Right lobe of liver (tissue), 6 donors: Measurements from ENCODE around the gene STOM. TPM values are rescaled to one million over a fixed set of nuclear protein-coding genes. Genes with fewer than 3 reads are reported as not detected.

Experiments used
- ATAC-seq, 4 donors: fragments of 200-7000 bp; cut with Tn5 transposase; one replicate each; pipeline ENCODE4 v1.9.1; 2020; ENCODE audit warnings: mild to moderate bottlenecking in 4 of 4, moderate library complexity in 4 of 4
- DNase-seq, 3 donors: peaks; one replicate each; pipeline ENCODE4 v3.0.0-alpha.2; 2020
- H3K27ac ChIP-seq, 3 donors: fragments of 200-600 bp; one replicate each; pipeline ENCODE4 v1.8.0; 2022
- H3K27me3 ChIP-seq, 2 donors: fragments of 200-600 bp; one replicate each; pipeline ENCODE4 v1.8.0; 2022
- H3K36me3 ChIP-seq, 4 donors: fragments of 200-600 bp; sonication (generic) in 1 of 4; one replicate each; pipeline versions ENCODE4 v1.5.1 to v1.8.0; 2017 to 2022; ENCODE audit warnings: control low read depth in 1 of 4
- H3K4me1 ChIP-seq, 4 donors: fragments of 200-600 bp; sonication (generic) in 1 of 4; one replicate each; pipeline versions ENCODE4 v1.5.1 to v1.8.0; 2017 to 2022; ENCODE audit warnings: control low read depth in 1 of 4
- H3K4me3 ChIP-seq, 3 donors: fragments of 200-600 bp; one replicate each; pipeline ENCODE4 v1.8.0; 2022
- H3K9me3 ChIP-seq, 4 donors: fragments of 200-600 bp; sonication (generic) in 1 of 4; one replicate each; pipeline versions ENCODE4 v1.5.1 to v1.8.0; 2017 to 2022; ENCODE audit warnings: control low read depth in 1 of 4
- POLR2A ChIP-seq: fragments of 450-650 bp; IDR thresholded peaks from one replicate; pipeline ENCODE4 v1.6.1; 2017; ENCODE audit warnings: antibody characterized with exemption, mild to moderate bottlenecking
- WGBS: methylation state at CpG from one replicate; pipeline ENCODE4 v1.1.6; 2018; ENCODE audit warnings: low coverage, low lambda C conversion rate; ENCODE audit not compliant: insufficient coverage; ENCODE audit errors: missing lambda C conversion rate; 5-methylcytosine and 5-hydroxymethylcytosine counted together
- intact Hi-C, 2 donors: fragments of 100-400 bp; cut with DNase I; formaldehyde crosslinking; loops; one replicate each; pipeline versions ENCODE4 v1.11.2 to v1.14.1; 2022
- total RNA-seq, 6 experiments: library from RNA; depleted of rRNA in 2 of 6; stranded (reverse); fragments of >200 nt in 2 of 6; fragmentation: NEBNext Ultra II Directional in 3 of 6; extraction: Animal tissue kit (Norgen Biotek cat#: 25700) in 3 of 6; gene quantifications; one replicate each; pipeline versions ENCODE4 v1.1.0 to v1.2.4, GENCODE V29; 2016 to 2023
- TF ChIP-seq, protein P1 (sequence below), 4 donors: fragments of 200-600 bp in 3 of 4; fragments of 450-650 bp in 1 of 4; IDR thresholded peaks; one replicate each; pipeline versions ENCODE4 v1.5.1 to v1.8.0; 2016 to 2022; ENCODE audit warnings: antibody characterized with exemption in 4 of 4, mild to moderate bottlenecking in 2 of 4
- donor health status: DM: no; HTN: yes; CAD: no.
- donor health status: DM: no; HTN: no; CAD: no.
- donor health status: DM: no; HTN: no; CAD: no.
- donor health status: DM: no; HTN: yes; CAD: no.
- donor health status: DM: no; HTN: yes; CAD: no.

The STOM gene
- total RNA-seq, 6 experiments from 2014 or later, result 232 to 655 (median 443) TPM

DNA sequence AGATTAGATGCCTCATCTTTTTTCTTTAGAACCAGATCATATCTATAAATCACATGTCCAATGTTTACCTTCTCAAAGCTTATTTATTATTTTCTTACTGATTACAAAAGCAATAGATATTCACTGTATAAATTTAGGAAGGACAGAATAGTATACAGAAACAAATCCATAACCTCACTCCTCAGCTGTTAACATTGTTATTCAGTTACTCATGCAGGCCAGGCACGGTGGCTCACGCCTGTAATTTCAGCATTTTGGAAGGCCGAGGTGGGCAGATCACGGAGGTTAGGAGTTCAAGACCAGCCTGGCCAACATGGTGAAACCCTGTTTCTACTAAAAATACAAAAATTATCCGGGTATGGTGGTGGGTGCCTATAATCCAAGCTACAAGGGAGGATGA lies 15.3 kb downstream of the STOM start:
- Histone ChIP-seq H3K27ac (peak overlapping the region in 2 of 3 donors; percentile 23 to 39), H3K4me3 (no peak overlapping the region), H3K4me1 (peaks cover 0 to 40% (median 5%) of the 10 kb centered on the region in 4 donors), H3K36me3 (peaks cover 11 to 66% (median 40%) of the 10 kb centered on the region in 4 donors), H3K9me3 (no peaks in the 10 kb centered on the region), H3K27me3 (no peaks in the 10 kb centered on the region)
- TF ChIP-seq, protein P1, sequence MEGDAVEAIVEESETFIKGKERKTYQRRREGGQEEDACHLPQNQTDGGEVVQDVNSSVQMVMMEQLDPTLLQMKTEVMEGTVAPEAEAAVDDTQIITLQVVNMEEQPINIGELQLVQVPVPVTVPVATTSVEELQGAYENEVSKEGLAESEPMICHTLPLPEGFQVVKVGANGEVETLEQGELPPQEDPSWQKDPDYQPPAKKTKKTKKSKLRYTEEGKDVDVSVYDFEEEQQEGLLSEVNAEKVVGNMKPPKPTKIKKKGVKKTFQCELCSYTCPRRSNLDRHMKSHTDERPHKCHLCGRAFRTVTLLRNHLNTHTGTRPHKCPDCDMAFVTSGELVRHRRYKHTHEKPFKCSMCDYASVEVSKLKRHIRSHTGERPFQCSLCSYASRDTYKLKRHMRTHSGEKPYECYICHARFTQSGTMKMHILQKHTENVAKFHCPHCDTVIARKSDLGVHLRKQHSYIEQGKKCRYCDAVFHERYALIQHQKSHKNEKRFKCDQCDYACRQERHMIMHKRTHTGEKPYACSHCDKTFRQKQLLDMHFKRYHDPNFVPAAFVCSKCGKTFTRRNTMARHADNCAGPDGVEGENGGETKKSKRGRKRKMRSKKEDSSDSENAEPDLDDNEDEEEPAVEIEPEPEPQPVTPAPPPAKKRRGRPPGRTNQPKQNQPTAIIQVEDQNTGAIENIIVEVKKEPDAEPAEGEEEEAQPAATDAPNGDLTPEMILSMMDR (IDR thresholded peaks at IDR 0.05), result no peak
- no peak for TF ChIP-seq POLR2A
- DNase-seq (no peak), ATAC-seq (no peak)
- WGBS, result 65% methylated on average over 4 of the region's 5 CpGs
- intact Hi-C loops, result no loop called here

DNA sequence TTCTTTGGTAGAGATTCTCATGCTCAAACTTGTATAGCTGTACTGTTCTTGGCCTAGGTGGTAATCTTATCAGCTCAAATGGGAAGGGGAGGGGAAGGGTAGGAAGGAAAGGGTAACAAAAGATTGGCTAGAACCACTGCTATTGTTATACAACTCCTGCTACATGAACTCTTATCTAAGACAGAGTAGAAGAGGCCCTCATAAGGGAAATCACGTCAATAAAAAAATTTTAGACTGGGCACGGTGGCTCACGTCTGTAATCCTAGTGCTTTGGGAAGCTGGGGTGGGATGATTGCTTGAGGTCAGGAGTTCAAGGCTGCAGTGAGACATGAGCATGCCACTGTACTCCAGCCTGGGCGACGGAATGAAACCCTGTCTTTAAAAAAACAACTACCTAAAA lies 15.9 kb downstream of the STOM start:
- Histone ChIP-seq H3K36me3 (peaks cover 13 to 73% (median 43%) of the 10 kb centered on the region in 4 donors), H3K4me3 (no peak overlapping the region), H3K9me3 (no peaks in the 10 kb centered on the region), H3K27ac (peak overlapping the region; percentile 17 to 39 (median 23)), H3K27me3 (no peaks in the 10 kb centered on the region), H3K4me1 (peaks cover 0 to 34% (median 2%) of the 10 kb centered on the region in 4 donors)
- TF ChIP-seq, protein P1 (IDR thresholded peaks at IDR 0.05), result no peak
- TF ChIP-seq POLR2A, result no peak
- intact Hi-C loops, result no loop called here
- DNase-seq, result no peak
- ATAC-seq, result peak; percentile 52 to 76 (median 56)
- 37% methylated on average over 5 of the region's 5 CpGs for WGBS

DNA sequence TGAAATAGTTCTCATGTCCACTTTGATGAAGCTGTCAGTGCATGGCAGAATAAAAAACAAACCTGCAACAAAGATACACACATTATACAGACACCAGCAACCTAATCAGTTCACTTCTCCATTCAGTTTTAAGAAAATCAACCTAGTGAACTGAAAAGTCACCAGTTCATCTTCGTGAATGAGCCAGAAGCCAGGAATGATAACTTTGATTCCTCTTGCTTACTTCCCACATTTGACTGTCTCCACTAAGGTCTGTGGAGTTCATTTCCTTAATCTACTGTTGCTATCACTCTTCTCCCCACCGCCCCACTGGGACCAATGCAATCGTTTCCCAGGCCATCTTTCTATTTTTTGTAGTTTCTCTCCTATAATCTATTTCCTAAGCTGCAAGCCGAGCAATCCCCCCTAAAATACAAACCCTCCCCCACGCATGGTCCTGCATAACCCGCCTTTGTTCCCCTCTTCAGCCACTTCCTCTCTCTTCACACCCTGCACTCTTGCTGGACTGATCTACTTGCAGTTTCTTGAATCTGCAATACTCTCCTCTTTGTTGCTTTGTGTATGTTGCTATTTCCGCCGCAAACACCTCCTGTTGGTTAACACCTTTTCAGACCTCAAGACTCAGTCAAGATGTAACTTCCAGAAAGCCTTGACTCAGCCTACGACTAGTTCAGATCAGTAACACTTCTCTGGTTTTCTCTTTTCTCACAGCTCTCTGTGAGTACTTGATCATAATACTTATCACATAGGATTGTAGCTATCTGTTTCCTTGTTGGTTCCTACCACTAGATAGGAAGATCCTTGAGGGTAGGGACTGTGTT lies 16.6 kb downstream of the STOM start:
- H3K36me3 ChIP-seq, result peaks cover 13 to 79% (median 50%) of the 10 kb centered on the region in 4 donors
- H3K27ac ChIP-seq, result peak overlapping the region; percentile 1 to 39 (median 35)
- no peak overlapping the region for H3K4me3 ChIP-seq
- no peaks in the 10 kb centered on the region for H3K27me3 ChIP-seq
- 43% methylated on average over 9 of the region's 9 CpGs for WGBS
- no peaks in the 10 kb centered on the region for H3K9me3 ChIP-seq
- DNase-seq (no peak), ATAC-seq (peak; percentile 18 to 60 (median 53))
- TF ChIP-seq, protein P1 (IDR thresholded peaks at IDR 0.05), result no peak
- TF ChIP-seq POLR2A, result no peak
- H3K4me1 ChIP-seq, result peaks cover 0 to 28% (median 0%) of the 10 kb centered on the region in 4 donors
- intact Hi-C loops, result no loop called here

DNA sequence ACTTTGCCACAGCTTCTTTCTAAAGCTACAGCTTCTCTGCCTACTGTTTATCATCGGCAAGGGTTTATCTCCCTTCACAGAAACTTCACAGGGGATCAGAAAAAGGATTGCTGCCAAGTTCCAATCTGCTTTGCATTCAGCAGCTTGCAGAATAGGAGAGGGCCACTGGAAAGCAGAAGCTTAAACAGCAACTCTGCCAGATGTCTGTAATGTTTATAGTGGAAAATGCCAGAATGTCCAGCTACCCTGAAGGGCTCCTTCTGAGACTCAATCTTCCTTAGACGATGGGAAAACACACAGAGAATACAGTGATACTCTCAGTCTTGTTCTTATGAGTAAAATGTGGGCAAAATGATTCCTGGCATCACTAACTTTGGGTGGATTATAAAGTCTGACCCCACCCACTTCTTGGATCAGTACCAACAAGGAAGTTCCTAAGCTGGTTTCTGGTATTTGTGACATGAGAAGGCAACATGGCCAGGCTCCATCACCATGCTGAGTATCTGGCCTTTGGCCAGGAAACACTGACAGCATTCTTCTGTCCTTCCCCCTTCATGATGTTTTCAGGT lies 19.0 kb downstream of the STOM start:
- Histone ChIP-seq H3K4me1 (peaks cover 0 to 21% (median 0%) of the 10 kb centered on the region in 4 donors), H3K9me3 (no peaks in the 10 kb centered on the region), H3K27me3 (no peaks in the 10 kb centered on the region), H3K36me3 (peaks cover 13 to 96% (median 70%) of the 10 kb centered on the region in 4 donors), H3K27ac (peak overlapping the region; percentile 20 to 26 (median 22)), H3K4me3 (no peak overlapping the region)
- TF ChIP-seq POLR2A, result no peak
- TF ChIP-seq, protein P1 (IDR thresholded peaks at IDR 0.05), result no peak
- 49% methylated on average over 2 of the region's 2 CpGs for WGBS
- intact Hi-C loops, result no loop called here
- ATAC-seq (peak; percentile 41 to 63 (median 52)), DNase-seq (peak in 1 of 3 donors; percentile 45)
